ENCODE data around the gene SMARCB1.

The SMARCB1 gene

DNA sequence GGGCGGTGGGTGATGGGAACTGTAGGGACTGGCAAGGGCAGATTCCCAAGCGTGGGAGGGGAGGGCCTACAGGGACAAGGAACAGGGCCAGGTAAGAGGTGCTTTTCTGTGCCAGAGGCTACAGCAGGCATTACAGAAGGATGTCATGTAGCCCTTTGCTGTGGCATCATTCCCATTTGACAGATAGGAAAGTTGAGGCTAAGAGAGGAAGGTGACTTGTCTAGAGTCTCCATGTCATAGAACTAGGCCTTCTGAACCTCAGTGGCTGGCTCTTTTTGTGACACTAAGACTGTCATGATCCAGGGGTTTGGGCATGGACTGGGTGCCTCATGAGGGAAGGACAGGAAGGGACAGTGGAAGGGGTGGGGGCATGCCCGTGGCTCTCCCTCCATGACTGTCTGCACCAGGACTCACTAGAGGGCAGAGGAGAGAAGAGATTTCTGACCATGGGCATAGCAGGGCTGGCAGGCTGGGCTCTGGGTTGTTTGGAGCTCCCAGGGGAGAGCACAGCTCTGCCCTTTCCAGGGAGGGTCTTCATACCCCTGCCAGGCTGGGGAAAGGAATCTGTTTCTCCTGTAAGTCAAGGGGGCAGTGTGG lies 10.9 kb upstream of the SMARCB1 start:
- 84% methylated on average over 3 of the region's 3 CpGs for WGBS
- Histone ChIP-seq H3K23ac (ENCODE audit: low read length in 2 of 2) (no peak overlapping the region), H3K36me3 (ENCODE audit: control insufficient read depth in 1 of 2, insufficient read depth in 2 of 2, low read depth in 1 of 2, low read length in 2 of 2) (peaks cover 0 to 15% of the 10 kb centered on the region in 2 experiments), H2BK15ac (ENCODE audit: low read depth, poor library complexity, severe bottlenecking) (no peak overlapping the region), H4K8ac (ENCODE audit: low read length) (no peak overlapping the region), H2AK5ac (ENCODE audit: low read length, severe bottlenecking) (peak overlapping the region; percentile 63), H3K4me3 (ENCODE audit: insufficient read depth in 1 of 2, low read depth in 1 of 2, low read length in 2 of 2) (no peak overlapping the region), H3K4me1 (ENCODE audit: control insufficient read depth, insufficient read depth, low read depth, low read length) (peaks cover 35% of the 10 kb centered on the region), H3K4me2 (ENCODE audit: low read length, poor library complexity, severe bottlenecking) (no peak overlapping the region), H2AFZ (ENCODE audit: low read depth, low read length) (no peak overlapping the region), H2BK120ac (ENCODE audit: low read depth, low read length) (no peak overlapping the region), H3K27ac (ENCODE audit: low read length, poor library complexity, severe bottlenecking) (no peak overlapping the region), H3K18ac (ENCODE audit: low read depth in 1 of 2, low read length in 2 of 2) (no peak overlapping the region), H3K9me3 (ENCODE audit: control insufficient read depth, low read length) (no peaks in the 10 kb centered on the region), H3K9ac (ENCODE audit: low read length) (no peak overlapping the region), H2BK12ac (ENCODE audit: low read length in 2 of 2) (peak overlapping the region in 1 of 2 experiments; percentile 54), H2BK5ac (ENCODE audit: low read depth, low read length, poor library complexity, severe bottlenecking) (no peak overlapping the region), H3K79me1 (replicated peaks; ENCODE audit: low read length, poor library complexity, severe bottlenecking) (no peaks in the 10 kb centered on the region), H3K27me3 (ENCODE audit: control insufficient read depth in 1 of 2, insufficient read depth in 1 of 2, low read length in 2 of 2) (peaks cover 0 to 10% of the 10 kb centered on the region in 2 experiments), H4K91ac (ENCODE audit: low read length) (peak overlapping the region; percentile 66), H3K4ac (ENCODE audit: low read depth in 1 of 2, low read length in 2 of 2) (peak overlapping the region in 1 of 2 experiments; percentile 30), H3K14ac (ENCODE audit: low read length in 2 of 2) (no peak overlapping the region)
- no peak for DNase-seq

DNA sequence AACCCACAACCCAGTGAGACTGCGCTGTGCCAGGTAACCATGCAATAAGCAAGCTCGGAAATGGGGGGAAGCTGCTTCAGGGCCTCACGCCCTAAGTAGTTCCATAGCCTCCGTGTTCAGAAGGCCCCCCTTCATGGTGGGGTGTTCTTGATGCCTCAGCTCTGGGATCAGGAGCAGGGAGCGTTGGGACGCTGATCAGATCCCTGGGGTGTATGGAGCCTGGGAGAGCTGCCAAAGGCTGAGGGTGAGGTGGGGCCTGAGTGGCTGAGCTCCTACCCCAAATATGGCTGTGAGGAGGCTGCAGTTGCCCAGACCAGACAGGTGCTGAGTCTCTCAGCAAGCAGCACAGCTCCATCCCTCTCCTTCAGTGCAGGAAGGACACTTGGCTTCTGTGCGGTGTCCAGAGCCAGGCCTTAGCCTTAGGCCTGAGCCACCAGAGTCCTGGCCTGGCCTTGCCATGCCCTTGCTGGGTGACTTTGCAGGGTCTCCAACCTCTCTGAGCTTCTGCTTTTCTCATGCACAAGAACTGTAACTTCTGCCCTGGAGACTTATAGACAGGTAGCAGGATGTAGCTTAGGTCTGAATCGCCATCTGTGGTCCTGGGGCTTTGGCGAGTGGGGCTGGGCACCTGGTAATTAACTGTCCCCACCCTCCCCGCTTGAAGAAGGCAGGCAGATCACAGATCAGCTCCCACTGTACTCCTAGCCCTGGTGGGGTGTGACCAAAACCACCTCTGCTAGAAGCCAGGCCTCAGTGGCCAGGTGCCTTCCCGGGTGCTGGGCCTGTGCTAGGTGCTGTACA lies 8.8 kb upstream of the SMARCB1 start:
- H2AK5ac ChIP-seq (ENCODE audit: low read length, severe bottlenecking): peak overlapping the region; percentile 55
- H3K4ac ChIP-seq (ENCODE audit: low read depth in 1 of 2, low read length in 2 of 2): no peak overlapping the region
- no peak for DNase-seq
- H3K36me3 ChIP-seq (ENCODE audit: control insufficient read depth in 1 of 2, insufficient read depth in 2 of 2, low read depth in 1 of 2, low read length in 2 of 2): peaks cover 0 to 15% of the 10 kb centered on the region in 2 experiments
- peak overlapping the region in 1 of 2 experiments; percentile 59 for H3K18ac ChIP-seq (ENCODE audit: low read depth in 1 of 2, low read length in 2 of 2)
- no peak overlapping the region for H2BK5ac ChIP-seq (ENCODE audit: low read depth, low read length, poor library complexity, severe bottlenecking)
- H3K14ac ChIP-seq (ENCODE audit: low read length in 2 of 2): peak overlapping the region in 1 of 2 experiments; percentile 26
- WGBS: 90% methylated on average over 11 of the region's 11 CpGs
- peak overlapping the region in 1 of 2 experiments; percentile 58 for H2BK12ac ChIP-seq (ENCODE audit: low read length in 2 of 2)
- no peak overlapping the region for H2AFZ ChIP-seq (ENCODE audit: low read depth, low read length)
- H3K23ac ChIP-seq (ENCODE audit: low read length in 2 of 2): no peak overlapping the region
- H3K9ac ChIP-seq (ENCODE audit: low read length): no peak overlapping the region
- peaks cover 0 to 10% of the 10 kb centered on the region in 2 experiments for H3K27me3 ChIP-seq (ENCODE audit: control insufficient read depth in 1 of 2, insufficient read depth in 1 of 2, low read length in 2 of 2)
- H3K27ac ChIP-seq (ENCODE audit: low read length, poor library complexity, severe bottlenecking): no peak overlapping the region
- H2BK120ac ChIP-seq (ENCODE audit: low read depth, low read length): no peak overlapping the region
- H4K8ac ChIP-seq (ENCODE audit: low read length): no peak overlapping the region
- no peak overlapping the region for H3K4me3 ChIP-seq (ENCODE audit: insufficient read depth in 1 of 2, low read depth in 1 of 2, low read length in 2 of 2)
- H2BK15ac ChIP-seq (ENCODE audit: low read depth, poor library complexity, severe bottlenecking): no peak overlapping the region
- H3K9me3 ChIP-seq (ENCODE audit: control insufficient read depth, low read length): no peaks in the 10 kb centered on the region
- H4K91ac ChIP-seq (ENCODE audit: low read length): no peak overlapping the region
- peaks cover 43% of the 10 kb centered on the region for H3K4me1 ChIP-seq (ENCODE audit: control insufficient read depth, insufficient read depth, low read depth, low read length)
- H3K4me2 ChIP-seq (ENCODE audit: low read length, poor library complexity, severe bottlenecking): no peak overlapping the region
- no peaks in the 10 kb centered on the region for H3K79me1 ChIP-seq (replicated peaks; ENCODE audit: low read length, poor library complexity, severe bottlenecking)

DNA sequence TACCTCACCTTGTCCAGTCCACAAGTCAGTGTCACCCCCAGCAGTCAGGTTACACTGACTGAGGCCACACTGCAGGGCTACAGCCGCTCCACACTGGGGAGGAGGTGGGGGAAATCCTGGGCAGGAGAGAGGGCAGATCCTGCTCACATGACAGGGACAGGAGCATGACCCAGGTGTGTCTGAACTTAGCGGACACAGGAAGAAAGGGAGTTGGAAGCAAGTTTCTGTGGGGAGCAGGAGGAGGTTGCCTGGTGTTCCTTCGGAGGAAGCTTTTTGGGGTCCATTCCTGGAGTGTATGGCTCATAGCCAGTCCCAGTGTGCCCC lies 8.2 kb upstream of the SMARCB1 start:
- Histone ChIP-seq H3K27ac (ENCODE audit: low read length, poor library complexity, severe bottlenecking) (no peak overlapping the region), H3K79me1 (replicated peaks; ENCODE audit: low read length, poor library complexity, severe bottlenecking) (no peaks in the 10 kb centered on the region), H3K18ac (ENCODE audit: low read depth in 1 of 2, low read length in 2 of 2) (peak overlapping the region in 1 of 2 experiments; percentile 59), H3K14ac (ENCODE audit: low read length in 2 of 2) (no peak overlapping the region), H3K4me1 (ENCODE audit: control insufficient read depth, insufficient read depth, low read depth, low read length) (peaks cover 40% of the 10 kb centered on the region), H2AK5ac (ENCODE audit: low read length, severe bottlenecking) (peak overlapping the region; percentile 13), H4K91ac (ENCODE audit: low read length) (no peak overlapping the region), H3K36me3 (ENCODE audit: control insufficient read depth in 1 of 2, insufficient read depth in 2 of 2, low read depth in 1 of 2, low read length in 2 of 2) (peaks cover 0 to 15% of the 10 kb centered on the region in 2 experiments), H4K8ac (ENCODE audit: low read length) (no peak overlapping the region), H3K4me3 (ENCODE audit: insufficient read depth in 1 of 2, low read depth in 1 of 2, low read length in 2 of 2) (no peak overlapping the region), H2AFZ (ENCODE audit: low read depth, low read length) (no peak overlapping the region), H3K9ac (ENCODE audit: low read length) (no peak overlapping the region), H3K4me2 (ENCODE audit: low read length, poor library complexity, severe bottlenecking) (no peak overlapping the region), H2BK12ac (ENCODE audit: low read length in 2 of 2) (peak overlapping the region in 1 of 2 experiments; percentile 58), H3K23ac (ENCODE audit: low read length in 2 of 2) (no peak overlapping the region), H3K27me3 (ENCODE audit: control insufficient read depth in 1 of 2, insufficient read depth in 1 of 2, low read length in 2 of 2) (peaks cover 0 to 4% of the 10 kb centered on the region in 2 experiments), H2BK120ac (ENCODE audit: low read depth, low read length) (no peak overlapping the region), H2BK15ac (ENCODE audit: low read depth, poor library complexity, severe bottlenecking) (no peak overlapping the region), H2BK5ac (ENCODE audit: low read depth, low read length, poor library complexity, severe bottlenecking) (no peak overlapping the region), H3K4ac (ENCODE audit: low read depth in 1 of 2, low read length in 2 of 2) (no peak overlapping the region), H3K9me3 (ENCODE audit: control insufficient read depth, low read length) (no peaks in the 10 kb centered on the region)
- 75% methylated on average over 3 of the region's 3 CpGs for WGBS
- no peak for DNase-seq

DNA sequence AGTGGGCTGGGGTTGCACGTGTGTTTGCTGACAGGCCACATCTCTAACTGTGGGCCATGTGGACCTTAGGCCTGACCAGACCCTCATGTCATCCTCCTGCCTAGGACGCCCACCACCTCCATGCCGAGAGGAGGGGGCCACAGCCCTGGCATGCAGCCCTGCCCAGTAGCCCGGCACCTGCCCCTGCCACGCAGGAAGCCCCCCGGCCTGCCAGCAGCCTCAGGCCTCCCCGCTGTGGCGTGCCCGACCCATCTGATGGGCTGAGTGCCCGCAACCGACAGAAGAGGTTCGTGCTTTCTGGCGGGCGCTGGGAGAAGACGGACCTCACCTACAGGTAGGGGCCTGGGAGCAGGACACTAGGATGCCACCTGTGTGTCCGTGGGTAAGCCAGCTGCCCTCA lies 7.7 kb upstream of the SMARCB1 start:
- H4K8ac ChIP-seq (ENCODE audit: low read length): no peak overlapping the region
- no peak overlapping the region for H3K4me3 ChIP-seq (ENCODE audit: insufficient read depth in 1 of 2, low read depth in 1 of 2, low read length in 2 of 2)
- H3K23ac ChIP-seq (ENCODE audit: low read length in 2 of 2): no peak overlapping the region
- no peak overlapping the region for H3K9ac ChIP-seq (ENCODE audit: low read length)
- no peak for DNase-seq
- no peak overlapping the region for H4K91ac ChIP-seq (ENCODE audit: low read length)
- H3K4me1 ChIP-seq (ENCODE audit: control insufficient read depth, insufficient read depth, low read depth, low read length): peaks cover 40% of the 10 kb centered on the region
- H2BK15ac ChIP-seq (ENCODE audit: low read depth, poor library complexity, severe bottlenecking): no peak overlapping the region
- no peak overlapping the region for H3K14ac ChIP-seq (ENCODE audit: low read length in 2 of 2)
- peaks cover 0 to 15% of the 10 kb centered on the region in 2 experiments for H3K36me3 ChIP-seq (ENCODE audit: control insufficient read depth in 1 of 2, insufficient read depth in 2 of 2, low read depth in 1 of 2, low read length in 2 of 2)
- 93% methylated on average over 16 of the region's 16 CpGs for WGBS
- H2AFZ ChIP-seq (ENCODE audit: low read depth, low read length): no peak overlapping the region
- H3K4ac ChIP-seq (ENCODE audit: low read depth in 1 of 2, low read length in 2 of 2): no peak overlapping the region
- no peak overlapping the region for H3K18ac ChIP-seq (ENCODE audit: low read depth in 1 of 2, low read length in 2 of 2)
- H2BK12ac ChIP-seq (ENCODE audit: low read length in 2 of 2): no peak overlapping the region
- no peaks in the 10 kb centered on the region for H3K27me3 ChIP-seq (ENCODE audit: control insufficient read depth in 1 of 2, insufficient read depth in 1 of 2, low read length in 2 of 2)
- peak overlapping the region; percentile 27 for H2AK5ac ChIP-seq (ENCODE audit: low read length, severe bottlenecking)
- H2BK5ac ChIP-seq (ENCODE audit: low read depth, low read length, poor library complexity, severe bottlenecking): no peak overlapping the region
- H3K79me1 ChIP-seq (replicated peaks; ENCODE audit: low read length, poor library complexity, severe bottlenecking): no peaks in the 10 kb centered on the region
- no peak overlapping the region for H2BK120ac ChIP-seq (ENCODE audit: low read depth, low read length)
- H3K9me3 ChIP-seq (ENCODE audit: control insufficient read depth, low read length): no peaks in the 10 kb centered on the region
- H3K4me2 ChIP-seq (ENCODE audit: low read length, poor library complexity, severe bottlenecking): no peak overlapping the region
- H3K27ac ChIP-seq (ENCODE audit: low read length, poor library complexity, severe bottlenecking): no peak overlapping the region

All from mesenchymal stem cell (in vitro differentiated cells and primary cell).